Activated T-cell treated with anti-CD3 and anti-CD28 coated beads for 24 hours (primary cell): ENCODE measurements around the gene ACHE.
"Not testable (repeated sequence)": the region's sequence is repeated elsewhere in the genome, so short reads cannot be mapped to it uniquely, and the experiment has no call there.

Source experiments
- DNase-seq: peaks from one replicate; pipeline ENCODE4 v3.0.0-alpha.2; 2020; ENCODE audit warnings: low read depth

The ACHE gene

DNA sequence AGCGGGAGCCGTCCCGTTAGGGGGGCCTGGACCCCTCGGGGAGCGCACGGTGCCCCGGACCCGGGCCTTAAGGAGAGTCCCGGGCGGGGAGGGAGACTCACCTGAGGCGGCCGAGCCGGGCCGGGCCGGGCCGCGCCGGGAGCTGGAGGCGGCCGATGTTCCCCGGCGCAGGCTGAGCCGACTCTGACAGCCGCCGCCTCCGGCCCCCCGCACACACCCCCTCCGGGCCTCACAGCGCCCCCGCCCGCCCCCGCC is at the start of gene ACHE:
ACHE (minus strand) TSS at position 188 of the 255 bp plus-strand sequence. CDS start 1,656 bp downstream, outside the sequence.
- no peak for DNase-seq

DNA sequence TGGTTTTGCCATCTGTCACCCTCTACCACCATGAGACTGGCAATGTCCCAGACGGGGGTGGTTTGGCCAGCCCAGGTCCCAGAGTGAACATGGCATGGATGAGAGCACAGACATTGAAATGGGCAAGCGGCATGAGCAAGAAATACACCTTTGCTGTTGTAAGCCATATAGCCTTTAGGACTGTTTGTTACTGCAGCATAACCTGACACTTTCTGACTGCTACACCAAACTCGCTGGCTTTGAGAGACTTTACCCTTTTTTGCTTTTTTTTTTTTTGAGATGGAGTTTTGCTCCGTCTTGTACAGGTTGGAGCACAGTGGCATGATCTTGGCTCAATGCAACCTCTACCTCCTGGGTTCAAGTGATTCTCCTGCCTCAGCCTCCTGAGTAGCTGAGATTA is 48.5 kb upstream of the ACHE start:
- no peak for DNase-seq

DNA sequence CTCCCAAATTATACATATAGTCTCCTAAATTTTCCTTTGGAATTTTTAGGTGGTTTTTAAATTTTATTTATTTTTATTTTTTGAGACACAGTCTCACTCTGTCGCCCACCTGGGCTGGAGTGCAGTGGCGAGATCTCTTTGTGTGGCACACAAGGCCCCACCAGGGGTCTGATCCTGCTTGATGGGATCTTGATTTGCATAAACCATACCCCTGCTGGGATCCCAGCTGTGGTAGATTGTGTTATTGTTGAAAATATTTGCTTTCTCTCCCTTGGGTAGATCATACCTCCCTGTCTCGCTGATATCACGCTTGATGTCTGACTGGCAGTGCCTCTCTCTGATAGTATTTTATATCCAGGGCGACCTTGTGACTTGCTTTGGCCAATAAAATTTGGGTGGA is 48.0 kb upstream of the ACHE start:
- DNase-seq: no peak

DNA sequence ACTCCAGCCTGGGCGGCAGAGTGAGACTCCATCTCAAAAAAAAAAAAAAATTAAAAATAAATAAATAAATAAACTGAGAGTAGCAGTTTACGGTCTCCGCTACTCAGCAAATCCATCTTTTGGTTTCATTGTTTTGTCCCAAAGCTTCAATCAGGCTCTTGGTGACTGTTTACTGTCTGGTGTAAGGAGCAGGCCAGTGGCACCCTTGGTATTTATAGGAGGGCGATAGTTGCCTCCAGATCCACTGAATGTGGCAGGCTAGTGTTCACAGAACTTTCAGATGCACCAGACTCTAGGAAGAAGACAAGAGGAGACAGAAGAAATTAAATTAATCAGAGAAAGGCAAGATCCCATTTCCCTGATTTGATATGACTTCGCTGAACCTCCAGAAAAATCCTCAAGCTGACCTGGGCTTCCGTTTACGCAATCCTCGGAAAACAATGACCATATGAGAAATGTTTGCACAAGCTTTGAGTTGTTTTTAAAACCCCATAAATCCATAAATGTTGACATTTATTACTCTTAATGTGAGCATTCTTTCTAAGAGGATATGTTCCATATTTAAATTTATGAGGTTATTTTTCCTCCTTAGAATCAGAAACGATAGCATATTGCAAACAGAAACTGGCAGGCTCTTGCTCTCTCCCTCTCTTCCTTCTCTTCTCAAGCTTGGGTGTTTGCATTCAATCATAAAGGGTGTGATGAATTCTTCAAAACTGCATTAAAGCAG is 46.5 kb upstream of the ACHE start:
- no peak for DNase-seq

DNA sequence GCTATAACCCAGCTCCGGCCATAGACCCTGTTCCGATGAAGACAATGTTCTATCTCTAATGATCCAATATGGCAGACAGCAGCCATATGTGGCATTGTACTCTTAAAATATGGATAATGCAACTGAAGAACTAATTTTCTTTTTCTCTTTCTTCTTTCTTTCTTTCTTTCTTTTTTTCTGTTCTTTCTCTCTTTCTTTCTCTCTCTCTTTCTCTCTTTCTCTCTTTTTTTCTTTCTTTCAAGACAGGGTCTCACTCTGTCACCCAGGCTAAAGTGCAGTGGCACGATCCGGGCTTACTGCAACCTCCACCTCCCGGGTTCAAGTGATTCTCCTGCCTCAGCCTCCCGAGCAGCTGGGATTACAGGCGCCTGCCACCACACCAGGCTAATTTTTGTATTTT is 40.5 kb upstream of the ACHE start:
- DNase-seq: not testable (repeated sequence)

DNA sequence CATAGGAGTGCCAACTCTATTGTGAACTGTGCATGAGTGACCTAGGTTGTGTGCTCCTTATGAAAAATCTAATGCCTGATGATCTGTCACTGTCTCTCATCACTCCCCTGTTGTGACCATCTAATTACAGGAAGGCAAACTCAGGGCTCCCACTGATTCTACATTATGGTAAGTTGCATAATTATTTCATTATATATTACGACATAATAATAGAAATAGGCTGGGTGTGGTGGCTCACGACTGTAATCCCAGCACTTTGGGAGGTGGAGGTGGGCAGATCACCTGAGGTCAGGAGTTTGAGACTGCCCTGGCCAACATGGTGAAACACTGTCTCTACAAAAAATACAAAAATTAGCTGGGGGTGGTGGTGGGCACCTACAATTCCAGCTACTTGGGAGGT is 39.7 kb upstream of the ACHE start:
- DNase-seq: not testable (repeated sequence)

DNA sequence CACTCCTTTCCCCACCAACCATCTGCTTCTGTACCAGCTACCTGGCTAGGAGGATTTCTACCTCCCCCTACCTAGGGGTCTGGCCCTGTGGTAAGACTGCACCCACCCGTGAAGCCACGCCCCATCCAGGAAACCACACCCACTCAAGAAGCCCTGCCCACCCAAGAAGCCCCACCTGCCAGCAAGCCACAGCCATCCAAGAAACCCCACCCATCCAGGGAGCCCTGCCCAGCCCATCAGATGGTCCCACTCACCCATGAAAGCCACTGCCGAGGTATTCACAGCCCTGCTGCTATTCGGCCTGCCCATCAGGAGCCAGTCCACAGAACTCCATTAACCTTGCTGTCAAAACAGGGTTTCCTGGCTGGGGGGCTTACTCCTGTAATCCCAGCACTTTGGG is 38.0 kb upstream of the ACHE start:
- DNase-seq: no peak

DNA sequence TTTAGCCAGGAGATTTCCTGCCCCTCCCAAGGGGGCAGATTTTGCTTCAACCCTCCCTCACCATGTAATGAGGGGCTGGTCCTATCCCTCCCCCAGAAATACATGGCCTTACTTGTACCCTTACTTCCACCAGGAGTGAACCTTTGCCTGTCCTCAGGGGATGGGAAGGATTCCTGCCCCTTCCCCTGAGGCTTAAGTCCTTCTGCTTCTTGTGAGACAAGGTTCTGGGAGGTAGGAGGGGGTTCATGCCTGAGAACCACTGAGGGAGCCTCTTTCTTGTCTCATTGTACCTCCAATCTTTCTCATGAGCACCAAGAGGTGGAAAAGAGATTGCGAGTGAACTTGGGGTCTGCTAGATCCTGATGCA is 34.1 kb upstream of the ACHE start:
- DNase-seq: no peak

DNA sequence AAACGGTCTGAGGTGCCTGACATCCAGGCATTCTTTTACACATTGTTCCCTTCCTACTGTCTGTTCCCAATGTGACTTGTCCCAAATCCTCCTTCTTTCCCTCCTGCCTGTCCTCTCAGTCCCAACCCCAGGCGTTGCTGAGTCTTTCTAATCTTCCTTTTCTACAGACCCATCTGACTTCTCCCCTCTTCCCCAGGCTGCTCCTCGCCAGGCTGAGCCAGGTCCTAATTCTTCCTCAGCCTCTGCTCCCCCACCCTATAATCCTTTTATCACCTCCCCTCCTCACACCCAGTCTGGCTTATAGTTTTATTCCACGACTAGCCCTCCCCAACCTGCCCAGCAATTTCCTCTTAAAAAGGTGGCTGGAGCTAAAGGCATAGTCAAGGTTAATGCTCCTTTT is 27.9 kb upstream of the ACHE start:
- not testable (repeated sequence) for DNase-seq

DNA sequence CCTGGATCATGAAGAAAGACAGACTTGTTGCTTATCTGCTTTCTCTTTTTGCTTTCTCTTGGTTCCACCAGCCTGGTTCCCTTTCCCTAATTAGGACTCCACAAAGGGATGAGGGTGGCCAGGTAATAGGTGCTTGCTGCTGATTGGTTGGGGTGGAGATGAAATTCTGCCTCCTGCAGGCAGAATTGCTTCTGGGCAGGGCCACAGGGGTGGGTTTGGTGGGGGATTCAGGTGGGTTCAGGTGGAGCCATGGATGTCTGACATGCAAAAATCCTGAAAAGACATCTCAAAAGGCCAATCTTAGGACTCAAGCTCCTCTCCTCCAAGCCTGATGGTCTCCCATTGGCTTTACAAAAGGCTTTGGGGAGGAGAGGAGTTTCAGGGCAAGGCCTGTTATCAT is 25.4 kb upstream of the ACHE start:
- DNase-seq: no peak

DNA sequence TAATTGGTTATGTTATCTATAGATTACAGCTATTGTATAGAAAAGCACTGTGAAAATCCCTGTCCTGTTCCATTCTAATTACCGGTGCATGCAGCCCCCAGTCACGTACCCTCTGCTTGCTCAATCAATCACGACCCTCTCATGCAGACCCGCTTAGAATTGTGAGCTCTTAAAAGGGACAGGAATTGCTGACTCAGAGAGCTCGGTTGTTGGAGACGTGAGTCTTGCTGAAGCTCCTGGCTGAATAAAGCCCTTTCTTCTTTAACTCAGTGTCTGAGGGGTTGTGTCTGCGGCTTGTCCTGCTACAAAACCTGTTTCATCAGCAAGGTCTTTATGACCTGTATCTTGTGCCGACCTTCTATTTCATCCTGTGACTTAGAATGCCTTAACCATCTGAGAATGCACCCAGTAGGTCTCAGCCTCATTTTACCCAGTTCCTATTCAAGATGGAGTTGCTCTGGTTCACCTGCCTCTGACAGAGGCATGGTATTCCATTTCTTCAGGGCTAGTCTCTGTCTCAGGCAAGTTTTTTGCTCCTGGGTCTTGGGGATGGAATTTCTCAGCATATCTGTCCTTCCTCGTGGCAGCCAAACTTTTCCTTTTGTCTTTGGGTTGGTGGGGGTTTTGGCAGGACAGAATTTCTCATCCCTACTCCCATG is 24.2 kb upstream of the ACHE start:
- not testable (repeated sequence) for DNase-seq

DNA sequence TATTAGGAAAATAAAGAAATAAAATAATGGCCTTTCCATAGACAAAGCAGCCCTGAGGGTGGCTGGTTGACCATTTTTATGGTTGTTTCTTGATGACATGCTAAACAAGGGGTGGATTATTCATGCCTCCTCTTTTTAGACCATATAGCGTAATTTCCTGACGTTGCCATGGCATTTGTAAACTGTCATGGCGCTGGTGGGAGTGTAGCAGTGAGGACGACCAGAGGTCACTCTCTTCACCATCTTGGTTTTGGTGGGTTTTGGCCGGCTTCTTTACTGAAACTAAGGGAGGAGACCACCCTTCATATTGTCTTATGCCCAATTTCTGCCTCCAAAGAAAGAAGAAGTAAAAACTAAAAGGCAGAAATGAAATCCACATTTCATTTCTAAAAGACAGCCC is 23.6 kb upstream of the ACHE start:
- DNase-seq: not testable (repeated sequence)

DNA sequence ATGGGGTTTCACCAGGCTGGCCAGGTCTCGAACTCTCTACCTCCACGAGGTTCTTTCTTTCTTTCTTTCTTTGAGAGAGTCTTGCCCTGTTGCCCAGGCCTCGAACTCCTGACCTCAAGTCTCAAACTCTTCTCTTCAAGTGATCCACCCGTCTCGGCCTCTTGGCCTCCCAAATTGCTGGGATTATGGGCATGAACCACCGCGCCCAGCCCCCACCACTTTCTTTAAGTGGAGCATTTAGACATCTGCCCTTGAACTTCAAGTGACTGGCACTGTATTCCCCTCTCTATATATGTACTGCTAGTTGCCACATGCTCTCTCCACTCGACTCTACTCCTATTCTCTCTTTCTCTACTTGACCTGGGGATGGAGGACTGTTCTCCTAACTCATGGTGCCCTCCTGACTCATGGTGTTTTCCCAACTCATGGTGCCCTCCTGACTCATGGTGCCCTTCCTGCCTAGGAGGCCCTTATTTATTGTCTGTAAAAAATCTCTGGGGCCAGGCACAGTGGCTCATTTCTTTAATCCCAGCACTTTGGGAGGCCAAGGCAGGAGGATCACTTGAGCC is 19.3 kb upstream of the ACHE start:
- DNase-seq: no peak

DNA sequence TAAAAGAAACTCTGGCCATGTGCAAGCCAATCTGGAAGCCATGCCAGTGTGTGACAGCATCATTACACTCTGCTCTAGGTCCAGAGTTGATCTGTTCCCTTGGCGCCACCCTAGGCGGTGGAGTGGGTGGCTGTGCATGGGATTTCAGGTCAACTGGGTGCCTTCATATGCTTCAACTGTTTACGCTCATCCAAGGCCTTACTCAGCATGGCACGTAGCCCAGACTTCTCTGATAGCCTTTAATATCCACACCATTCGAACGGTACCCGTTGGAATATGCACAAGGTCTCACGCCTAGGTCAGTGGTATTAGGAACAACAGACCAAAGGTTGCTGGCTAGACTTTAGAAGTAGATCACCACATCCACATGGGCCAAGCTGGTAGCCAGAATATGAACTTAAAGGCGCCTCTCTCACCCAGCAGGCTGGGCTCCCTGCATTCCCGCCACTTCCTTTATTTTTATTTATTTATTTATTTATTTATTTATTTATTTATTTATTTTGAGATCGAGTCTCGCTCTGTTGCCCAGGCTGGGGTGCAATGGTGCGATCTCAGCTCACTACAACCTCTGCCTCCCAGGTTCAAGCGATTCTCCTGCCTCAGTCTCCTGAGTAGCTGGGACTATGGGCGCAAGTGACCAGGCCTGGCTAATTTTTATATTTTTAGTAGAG is 18.7 kb upstream of the ACHE start:
- no peak for DNase-seq

DNA sequence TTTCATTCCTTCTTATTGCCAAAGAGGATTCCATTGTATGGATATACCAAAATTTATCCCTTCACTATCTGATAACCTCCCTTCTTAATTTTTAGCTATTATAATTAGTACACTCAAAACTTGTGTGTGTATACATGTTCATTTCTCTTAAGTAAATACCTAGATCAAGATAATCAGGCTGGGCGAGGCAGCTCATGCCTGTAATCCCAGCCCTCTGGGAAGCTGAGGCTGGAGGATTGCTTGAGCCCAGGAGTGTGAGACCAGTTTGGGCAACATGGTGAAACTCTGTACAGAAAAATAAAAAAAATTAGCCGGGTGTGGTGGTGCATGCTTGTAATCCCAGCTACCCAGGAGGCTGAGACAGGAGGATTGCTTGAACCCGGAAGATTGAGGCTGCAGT is 15.8 kb upstream of the ACHE start:
- DNase-seq: no peak

DNA sequence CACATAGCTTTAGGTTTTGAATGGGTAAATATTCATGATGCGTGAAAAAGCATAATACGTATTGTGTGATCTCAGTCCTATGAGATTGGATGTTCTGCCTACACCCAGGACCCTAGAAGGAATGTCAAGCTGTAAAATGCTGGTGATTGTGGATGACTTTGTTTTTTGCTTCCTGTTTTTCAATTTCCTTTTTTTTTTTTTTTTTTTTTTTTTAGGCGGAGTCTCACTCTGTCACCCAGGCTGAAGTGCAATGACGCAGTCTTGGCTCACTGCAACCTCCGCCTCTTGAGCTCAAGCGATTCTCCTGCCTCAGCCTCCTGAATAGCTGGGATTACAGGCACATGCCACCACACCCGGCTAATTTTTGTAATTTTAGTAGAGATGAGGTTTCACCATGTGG is 14.8 kb upstream of the ACHE start:
- DNase-seq: not testable (repeated sequence)

DNA sequence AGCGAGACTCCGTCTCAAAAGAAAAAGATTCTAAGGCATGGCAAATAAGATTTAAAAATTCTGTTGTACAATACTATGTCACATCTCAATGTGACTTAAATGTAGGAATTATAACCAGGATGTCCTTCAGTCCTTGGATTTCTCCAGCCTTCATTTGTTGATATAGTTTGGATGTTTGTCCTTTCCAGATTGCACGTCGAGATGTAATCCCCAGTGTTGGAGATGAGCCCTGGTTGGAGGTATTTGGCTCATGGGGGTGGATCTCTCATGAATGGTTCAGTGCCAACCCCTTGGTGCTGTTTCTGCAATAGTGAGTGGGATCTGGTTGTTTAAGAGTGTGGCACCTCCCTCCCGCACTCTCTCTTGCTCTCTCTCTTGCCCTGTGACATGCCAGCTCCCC is 12.8 kb upstream of the ACHE start:
- DNase-seq: no peak

DNA sequence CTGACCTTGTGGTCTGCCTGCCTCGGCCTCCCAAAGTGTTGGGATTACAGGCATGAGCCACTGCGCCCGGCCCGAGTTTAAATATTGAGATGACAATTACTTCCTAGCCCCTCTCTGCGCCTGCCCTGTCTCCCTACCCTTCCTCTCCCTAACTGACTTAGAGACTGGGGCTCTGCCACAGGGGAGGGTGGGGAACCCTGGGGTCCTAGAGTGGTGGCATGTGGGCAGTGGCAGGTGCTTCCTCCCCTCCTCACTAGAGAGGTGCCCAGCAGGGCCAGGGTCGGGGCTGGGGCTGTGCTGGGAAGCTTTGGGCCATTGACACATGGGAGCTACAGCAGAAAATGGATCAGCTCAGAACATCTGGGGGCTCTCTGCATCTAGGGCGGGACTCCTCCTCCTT is 7.0 kb upstream of the ACHE start:
- no peak for DNase-seq

DNA sequence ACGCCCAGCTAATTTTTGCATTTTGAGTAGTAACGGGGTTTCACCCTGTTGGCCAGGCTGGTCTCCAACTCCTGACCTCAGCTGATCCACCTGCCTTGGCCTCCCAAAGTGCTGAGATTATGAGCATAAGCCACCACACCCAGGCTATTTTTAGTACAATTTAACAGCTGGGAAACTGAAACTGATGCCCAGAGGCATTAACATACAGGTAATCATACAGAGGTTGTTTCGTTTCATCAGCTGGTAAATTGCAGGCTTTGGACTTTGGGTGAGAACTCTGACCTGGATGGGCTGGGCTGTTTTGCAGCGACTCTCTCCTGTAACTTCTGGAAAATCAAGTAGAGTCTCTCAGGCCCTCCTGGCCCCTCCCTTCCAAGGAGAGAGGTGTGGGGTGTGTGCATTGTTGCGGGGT is 6.2 kb upstream of the ACHE start:
- no peak for DNase-seq

DNA sequence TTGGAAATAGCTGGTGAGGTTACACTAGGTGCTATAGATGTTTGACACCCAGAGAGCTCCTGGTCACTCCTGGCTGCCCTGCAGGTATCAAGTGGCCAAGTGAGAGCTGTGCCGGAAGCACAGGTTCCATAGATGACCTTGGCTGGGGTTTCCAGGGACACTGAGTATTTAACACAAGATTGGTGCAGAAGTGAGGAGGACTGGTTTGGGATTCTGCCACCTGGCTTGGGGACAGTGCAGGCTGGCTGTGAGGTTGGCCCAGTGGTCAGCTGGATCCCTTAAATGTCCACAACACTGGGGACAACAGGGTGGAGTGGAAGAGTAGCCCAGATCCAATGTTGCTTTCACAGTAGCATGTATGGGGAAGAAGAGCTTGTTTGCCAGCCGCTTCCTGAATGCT is 5.3 kb upstream of the ACHE start:
- DNase-seq: no peak

DNA sequence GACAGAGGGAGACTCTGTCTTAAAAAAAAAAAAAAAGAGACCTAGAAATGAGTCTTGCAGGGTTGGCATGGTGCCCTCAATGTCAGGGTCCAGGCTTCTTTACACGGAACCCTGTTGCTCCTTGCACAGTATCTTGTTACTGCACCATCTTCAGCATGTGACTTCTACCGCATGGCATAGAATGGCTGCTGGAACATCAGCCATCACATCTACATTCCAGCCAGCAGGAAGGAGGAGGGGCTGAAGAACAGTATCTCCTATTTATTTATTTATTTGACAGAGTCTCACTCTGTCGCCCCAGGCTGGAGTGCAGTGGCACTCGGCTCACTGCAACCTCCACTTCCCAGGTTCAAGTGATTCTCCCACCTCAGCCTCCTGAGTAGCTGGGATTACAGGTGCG is 3.7 kb upstream of the ACHE start:
- no peak for DNase-seq

DNA sequence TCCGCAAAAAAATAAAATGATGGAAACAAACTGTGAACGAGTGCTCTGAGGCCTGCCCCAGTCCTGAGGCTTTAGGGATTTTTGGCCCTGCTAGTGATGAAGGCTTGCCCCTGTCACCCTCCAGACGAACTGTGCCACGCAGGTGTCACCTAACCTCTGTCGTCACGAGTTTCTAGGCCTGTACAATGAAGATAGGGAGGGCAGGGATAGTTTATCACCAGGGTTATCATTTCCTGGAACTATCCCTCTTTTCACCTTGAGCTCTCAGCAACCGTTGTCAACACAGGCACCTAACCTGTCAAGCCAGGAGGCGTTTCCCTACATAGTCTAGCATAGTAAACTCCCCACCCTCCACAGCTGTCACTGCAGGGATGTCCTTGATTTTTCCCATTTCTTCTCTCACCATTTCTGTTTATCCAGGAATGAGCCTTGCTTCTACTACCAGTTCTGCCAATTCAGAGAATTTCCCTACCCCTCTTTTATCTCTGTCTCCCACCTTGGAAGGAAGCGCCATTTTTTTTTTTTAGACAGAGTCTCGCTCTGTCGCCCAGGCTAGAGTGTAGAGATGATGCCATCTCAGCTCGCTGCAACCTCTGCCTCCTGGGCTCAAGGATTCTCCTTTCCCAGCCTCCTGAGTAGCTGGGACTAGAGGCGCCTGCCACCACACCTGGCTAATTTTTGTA is 2.2 kb upstream of the ACHE start:
- no peak for DNase-seq
